Central memory CD8-positive, alpha-beta T cell (primary cell): ENCODE data around the gene OTOGL.
"Not testable (repeated sequence)": the region's sequence is repeated elsewhere in the genome, so short reads cannot be mapped to it uniquely, and the experiment has no call there.

ENCODE experiments used
- ATAC-seq: fragments of 150-1000 bp; cut with Tn5 transposase; replicated peaks from 2 replicates; pipeline ENCODE4 v1.10.0; 2022; ENCODE audit warnings: mild to moderate bottlenecking, moderate FRiP score, moderate number of reproducible peaks; ENCODE audit not compliant: poor library complexity, severe bottlenecking; ENCODE audit errors: extremely low read depth
- DNase-seq, 2 donors: peaks; one replicate each; pipeline ENCODE4 v3.0.0; 2021; ENCODE audit warnings: low spot score in 2 of 2
- H3K27ac Mint-ChIP-seq: one replicate; pipeline ENCODE4 v1.8.0; 2022; ENCODE audit warnings: low read depth, mild to moderate bottlenecking, moderate library complexity, mixed read lengths
- H3K27me3 Mint-ChIP-seq: one replicate; pipeline ENCODE4 v1.8.0; 2022; ENCODE audit warnings: mixed read lengths
- H3K36me3 Mint-ChIP-seq: one replicate; pipeline ENCODE4 v1.8.0; 2022; ENCODE audit warnings: mild to moderate bottlenecking, moderate library complexity, mixed read lengths; ENCODE audit not compliant: insufficient read depth
- H3K4me1 Mint-ChIP-seq: one replicate; pipeline ENCODE4 v1.8.0; 2022; ENCODE audit warnings: mixed read lengths
- H3K4me3 Mint-ChIP-seq: one replicate; pipeline ENCODE4 v1.8.0; 2022; ENCODE audit warnings: mild to moderate bottlenecking, moderate library complexity, mixed read lengths
- H3K9me3 Mint-ChIP-seq: one replicate; pipeline ENCODE4 v1.8.0; 2022; ENCODE audit warnings: mixed read lengths

Gene OTOGL

GRCh38 chr12:80222261-80222660 lies 122.9 kb downstream of the OTOGL start:
- peaks cover 10% of the 10 kb centered on the region for H3K27me3 Mint-ChIP-seq
- no peak overlapping the region for H3K4me3 Mint-ChIP-seq
- peaks cover 4% of the 10 kb centered on the region for H3K36me3 Mint-ChIP-seq
- H3K9me3 Mint-ChIP-seq = no peaks in the 10 kb centered on the region
- ATAC-seq (no peak), DNase-seq (no peak)
- no peaks in the 10 kb centered on the region for H3K4me1 Mint-ChIP-seq
- H3K27ac Mint-ChIP-seq = no peak overlapping the region

GRCh38 chr12:80226576-80226975 lies 127.2 kb downstream of the OTOGL start:
- ATAC-seq (no peak), DNase-seq (no peak)
- H3K36me3 Mint-ChIP-seq = no peaks in the 10 kb centered on the region
- no peak overlapping the region for H3K4me3 Mint-ChIP-seq
- H3K27me3 Mint-ChIP-seq = peaks cover 19% of the 10 kb centered on the region
- no peaks in the 10 kb centered on the region for H3K9me3 Mint-ChIP-seq
- H3K4me1 Mint-ChIP-seq = no peaks in the 10 kb centered on the region
- H3K27ac Mint-ChIP-seq = no peak overlapping the region

- H3K9me3 Mint-ChIP-seq, DNase-seq, H3K27ac Mint-ChIP-seq, H3K4me1 Mint-ChIP-seq, H3K36me3 Mint-ChIP-seq, ATAC-seq, H3K4me3 Mint-ChIP-seq: not testable (repeated sequence)
- peaks cover 19% of the 10 kb centered on the region for H3K27me3 Mint-ChIP-seq
Observed at GRCh38 chr12:80227904-80228303, 128.6 kb downstream of the OTOGL start.

GRCh38 chr12:80230068-80230467 lies 130.7 kb downstream of the OTOGL start:
- ATAC-seq = no peak
- H3K9me3 Mint-ChIP-seq = no peaks in the 10 kb centered on the region

GRCh38 chr12:80232837-80233236 lies 133.5 kb downstream of the OTOGL start:
- Mint-ChIP-seq H3K27ac (no peak overlapping the region), H3K4me3 (no peak overlapping the region), H3K27me3 (peaks cover 3% of the 10 kb centered on the region), H3K4me1 (no peaks in the 10 kb centered on the region), H3K9me3 (no peaks in the 10 kb centered on the region), H3K36me3 (no peaks in the 10 kb centered on the region)
- DNase-seq (no peak), ATAC-seq (no peak)

More at GRCh38 chr12:80230068-80230467, 130.7 kb downstream of the OTOGL start:
- Mint-ChIP-seq H3K4me1 (no peaks in the 10 kb centered on the region), H3K36me3 (no peaks in the 10 kb centered on the region), H3K4me3 (no peak overlapping the region), H3K27me3 (peaks cover 19% of the 10 kb centered on the region), H3K27ac (no peak overlapping the region)
- no peak for DNase-seq

- H3K36me3 Mint-ChIP-seq = no peaks in the 10 kb centered on the region
- DNase-seq (no peak), ATAC-seq (no peak)
- H3K4me3 Mint-ChIP-seq = no peak overlapping the region
- H3K27ac Mint-ChIP-seq = no peak overlapping the region
- no peaks in the 10 kb centered on the region for H3K9me3 Mint-ChIP-seq
- no peaks in the 10 kb centered on the region for H3K27me3 Mint-ChIP-seq
- H3K4me1 Mint-ChIP-seq = no peaks in the 10 kb centered on the region
Observed at GRCh38 chr12:80233926-80234325, 134.6 kb downstream of the OTOGL start.

DNA sequence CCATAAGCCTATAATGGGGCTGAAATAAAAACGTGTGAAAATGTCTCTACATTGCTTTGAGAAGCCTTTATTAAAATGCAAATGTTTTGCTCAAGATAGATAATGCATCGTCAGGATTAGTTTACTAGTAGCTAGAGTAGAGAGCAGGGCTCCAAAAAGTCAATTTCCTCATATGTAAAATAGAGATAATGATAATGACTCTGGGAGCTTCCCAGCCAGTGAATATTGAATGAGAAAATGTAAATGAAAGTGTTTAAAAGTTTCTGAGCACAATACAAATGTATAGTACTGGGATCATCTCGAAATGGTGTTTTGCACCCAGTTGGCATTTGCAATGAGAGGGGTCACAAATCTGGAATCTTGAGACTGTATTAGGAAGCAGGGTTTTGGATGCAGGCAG lies 135.3 kb downstream of the OTOGL start:
- Mint-ChIP-seq H3K27ac (no peak overlapping the region), H3K9me3 (no peaks in the 10 kb centered on the region), H3K36me3 (no peaks in the 10 kb centered on the region), H3K27me3 (no peaks in the 10 kb centered on the region), H3K4me1 (no peaks in the 10 kb centered on the region), H3K4me3 (no peak overlapping the region)
- DNase-seq (no peak), ATAC-seq (no peak)

DNA sequence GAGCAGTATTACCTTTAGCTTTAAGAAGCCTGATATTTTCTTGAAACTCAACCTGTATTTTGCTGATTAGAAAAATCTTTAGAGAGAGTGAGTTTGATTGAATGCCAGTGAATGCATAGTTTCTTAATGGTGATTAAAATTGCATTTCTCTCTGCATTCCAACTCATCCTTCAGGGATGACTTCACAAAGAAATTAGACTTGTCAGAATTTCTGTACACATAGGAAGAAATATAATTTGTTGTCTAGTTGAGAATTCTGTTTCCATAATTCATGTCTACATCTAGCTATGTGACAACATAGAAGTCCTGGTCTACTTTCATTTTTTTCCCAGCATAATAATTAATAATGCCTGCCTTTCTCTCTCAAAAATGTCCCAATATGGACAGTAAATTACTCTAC lies 136.6 kb downstream of the OTOGL start:
- no peak for ATAC-seq
- H3K4me1 Mint-ChIP-seq = no peaks in the 10 kb centered on the region
- H3K27ac Mint-ChIP-seq = no peak overlapping the region
- DNase-seq = no peak
- no peak overlapping the region for H3K4me3 Mint-ChIP-seq
- no peaks in the 10 kb centered on the region for H3K36me3 Mint-ChIP-seq
- H3K9me3 Mint-ChIP-seq = no peaks in the 10 kb centered on the region
- H3K27me3 Mint-ChIP-seq = no peaks in the 10 kb centered on the region

DNA sequence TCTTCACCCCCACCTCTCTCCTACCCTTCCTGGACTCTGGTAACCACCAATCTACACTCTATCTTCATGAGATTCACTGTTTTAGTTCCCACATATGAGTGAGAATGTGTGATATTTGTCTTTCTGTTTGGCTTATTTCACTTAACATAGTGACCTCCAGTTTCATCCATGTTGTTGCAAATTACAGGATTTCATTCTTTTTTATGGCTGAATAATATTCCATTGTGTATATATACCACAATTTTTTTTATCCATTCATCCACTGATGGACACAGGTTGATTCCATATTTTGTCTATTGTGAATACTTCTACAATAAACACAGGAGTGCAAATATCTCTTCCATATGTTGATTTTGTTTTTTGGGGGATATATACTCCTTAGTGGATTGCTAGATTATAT lies 140.5 kb downstream of the OTOGL start:
- H3K4me1 Mint-ChIP-seq = no peaks in the 10 kb centered on the region
- no peak for DNase-seq
- H3K27me3 Mint-ChIP-seq = no peaks in the 10 kb centered on the region
- ATAC-seq = no peak
- H3K4me3 Mint-ChIP-seq = no peak overlapping the region
- no peaks in the 10 kb centered on the region for H3K9me3 Mint-ChIP-seq
- no peak overlapping the region for H3K27ac Mint-ChIP-seq
- no peaks in the 10 kb centered on the region for H3K36me3 Mint-ChIP-seq

DNA sequence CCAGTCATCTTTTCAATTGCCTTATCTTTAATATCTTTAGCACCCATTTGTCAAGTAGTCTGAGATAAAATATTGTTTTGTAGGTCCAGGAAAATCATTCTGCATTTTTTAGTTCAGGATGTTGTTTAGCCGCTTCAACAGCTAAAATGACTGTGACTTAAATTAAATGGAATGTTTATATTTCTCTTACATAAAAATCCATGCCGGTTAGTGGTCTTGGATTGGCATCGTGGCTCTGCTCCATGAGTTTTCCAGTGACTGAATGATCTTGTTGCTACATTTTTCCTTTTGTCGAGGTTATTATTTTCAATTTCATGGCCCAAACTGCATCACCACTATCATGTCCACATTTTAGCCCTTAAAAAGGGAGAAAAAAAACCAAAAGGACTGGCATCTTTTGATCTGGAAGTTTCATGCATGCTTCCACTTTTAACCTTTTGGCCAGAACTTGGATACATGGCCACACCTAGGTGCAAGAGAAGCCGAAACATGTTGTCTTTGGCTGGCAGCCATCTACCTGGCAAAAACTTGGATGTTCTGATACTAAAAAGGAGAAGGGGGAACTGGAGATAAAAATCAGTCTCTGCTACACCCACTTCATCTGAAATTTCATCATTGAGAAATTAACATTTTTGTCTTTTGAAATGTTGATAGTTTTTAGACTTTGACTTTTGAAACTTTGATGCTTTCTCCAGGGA lies 142.4 kb downstream of the OTOGL start:
- no peak overlapping the region for H3K27ac Mint-ChIP-seq

DNA sequence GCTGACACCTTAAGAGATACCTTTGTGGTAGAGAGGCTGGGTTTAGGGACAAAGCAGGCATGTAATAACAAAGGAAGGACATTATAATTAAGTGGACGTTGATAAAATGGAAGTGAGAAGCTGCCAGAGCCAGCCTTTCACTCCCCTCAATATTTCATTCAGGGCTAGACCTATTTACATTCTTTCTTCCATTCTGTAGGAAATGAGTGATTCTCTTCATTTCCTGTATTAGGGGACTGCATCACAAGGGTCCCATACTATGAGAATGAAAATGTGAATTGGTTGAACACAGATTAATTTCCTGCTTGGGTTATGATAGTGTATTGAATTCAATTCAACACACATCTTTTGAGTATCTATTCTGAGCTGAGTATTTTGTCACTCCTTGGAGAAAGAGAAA lies 143.0 kb downstream of the OTOGL start:
- no peaks in the 10 kb centered on the region for H3K4me1 Mint-ChIP-seq
- no peak for DNase-seq

More for the DNA sequence above, 142.4 kb downstream of the OTOGL start:
- Mint-ChIP-seq H3K4me1 (no peaks in the 10 kb centered on the region), H3K27me3 (no peaks in the 10 kb centered on the region), H3K36me3 (no peaks in the 10 kb centered on the region), H3K9me3 (no peaks in the 10 kb centered on the region), H3K4me3 (no peak overlapping the region)
- ATAC-seq = no peak
- no peak for DNase-seq

DNA sequence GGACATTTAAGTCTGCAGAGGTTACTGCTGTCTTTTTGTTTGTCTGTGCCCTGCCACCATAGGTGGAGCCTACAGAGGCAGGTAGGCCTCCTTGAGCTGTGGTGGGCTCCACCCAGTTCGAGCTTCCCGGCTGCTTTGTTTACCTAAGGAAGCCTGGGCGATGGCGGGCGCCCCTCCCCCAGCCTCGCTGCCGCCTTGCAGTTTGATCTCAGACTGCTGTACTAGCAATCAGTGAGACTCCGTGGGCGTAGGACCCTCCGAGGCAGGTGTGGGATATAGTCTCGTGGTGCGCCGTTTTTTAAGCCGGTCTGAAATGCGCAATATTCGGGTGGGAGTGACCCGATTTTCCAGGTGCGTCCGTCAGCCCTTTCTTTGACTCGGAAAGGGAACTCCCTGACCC lies 150.2 kb downstream of the OTOGL start:
- not testable (repeated sequence) for H3K27ac Mint-ChIP-seq, H3K9me3 Mint-ChIP-seq, H3K4me3 Mint-ChIP-seq, ATAC-seq, H3K4me1 Mint-ChIP-seq, H3K36me3 Mint-ChIP-seq, DNase-seq, H3K27me3 Mint-ChIP-seq

More for the DNA sequence above, 143.0 kb downstream of the OTOGL start:
- no peak overlapping the region for H3K4me3 Mint-ChIP-seq
- no peak overlapping the region for H3K27ac Mint-ChIP-seq
- H3K9me3 Mint-ChIP-seq = no peaks in the 10 kb centered on the region
- no peaks in the 10 kb centered on the region for H3K27me3 Mint-ChIP-seq
- H3K36me3 Mint-ChIP-seq = no peaks in the 10 kb centered on the region
- no peak for ATAC-seq

DNA sequence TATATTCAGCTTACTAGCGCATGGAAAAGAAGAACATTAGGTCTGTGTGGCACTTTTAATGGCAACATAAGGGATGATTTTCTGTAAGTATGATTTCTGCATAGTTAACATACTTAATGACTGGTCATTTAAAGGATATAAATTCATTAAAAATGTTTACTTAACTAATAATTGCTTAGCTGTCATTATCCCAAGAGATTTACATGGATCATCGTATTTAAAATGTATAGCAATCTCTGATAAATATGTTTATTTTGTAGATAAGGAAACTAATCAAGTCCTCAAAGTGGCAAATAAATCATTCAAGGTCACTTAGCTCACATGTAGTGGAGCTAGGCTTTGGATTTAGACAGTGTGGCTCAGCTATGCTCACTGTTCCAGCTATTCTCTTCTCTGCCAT lies 158.6 kb downstream of the OTOGL start:
- Mint-ChIP-seq H3K4me1 (no peaks in the 10 kb centered on the region), H3K9me3 (no peaks in the 10 kb centered on the region), H3K36me3 (no peaks in the 10 kb centered on the region), H3K27ac (no peak overlapping the region), H3K4me3 (no peak overlapping the region), H3K27me3 (peaks cover 12% of the 10 kb centered on the region)
- no peak for DNase-seq
- no peak for ATAC-seq
